ENCODE results near the gene TRIM37.

Gene TRIM37

DNA sequence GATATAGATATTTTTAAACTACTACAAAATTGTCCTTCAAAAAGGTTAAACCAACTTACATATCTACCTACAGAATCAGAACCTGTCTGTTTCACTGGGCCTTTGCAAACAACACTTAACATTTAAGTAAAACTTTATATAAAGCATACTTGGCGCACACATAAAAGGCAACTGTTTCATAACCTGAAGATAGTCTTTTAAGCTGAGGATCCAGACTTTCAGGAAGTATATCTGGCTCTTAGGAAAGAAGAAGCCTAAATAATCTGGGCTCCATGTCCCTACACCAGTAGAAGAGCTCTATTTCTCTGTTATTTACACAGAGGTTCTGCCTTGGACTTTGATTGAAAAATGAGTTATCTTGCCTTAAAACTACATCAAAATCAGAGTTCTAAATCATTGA lies 75.9 kb downstream of the TRIM37 start:
- no peak for DNase-seq (ENCODE audit: low read depth in 2 of 2)

DNA sequence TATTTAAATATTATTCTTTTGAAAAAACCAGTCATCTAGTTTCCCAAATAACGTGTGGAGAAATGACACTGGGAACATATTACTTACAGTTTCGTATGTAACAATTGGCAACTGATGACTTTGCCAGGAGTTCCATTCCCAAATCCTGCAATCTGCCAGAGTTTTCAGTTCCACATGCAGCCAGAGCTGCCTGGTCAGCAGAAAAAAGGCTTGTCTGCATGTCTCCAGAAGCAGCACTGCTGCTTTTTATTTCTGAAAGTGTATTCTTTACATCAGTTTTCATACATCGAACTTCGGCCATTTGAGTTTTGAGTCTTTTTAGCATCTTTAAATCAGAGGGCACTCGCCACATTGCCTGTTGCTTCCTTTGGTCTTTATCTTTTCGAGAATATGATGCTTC lies 78.4 kb downstream of the TRIM37 start:
- no peak for DNase-seq (ENCODE audit: low read depth in 2 of 2)

- no peak for DNase-seq (ENCODE audit: low read depth in 2 of 2)
Observed at GRCh38 chr17:59027750-59028149, 78.9 kb downstream of the TRIM37 start.

DNA sequence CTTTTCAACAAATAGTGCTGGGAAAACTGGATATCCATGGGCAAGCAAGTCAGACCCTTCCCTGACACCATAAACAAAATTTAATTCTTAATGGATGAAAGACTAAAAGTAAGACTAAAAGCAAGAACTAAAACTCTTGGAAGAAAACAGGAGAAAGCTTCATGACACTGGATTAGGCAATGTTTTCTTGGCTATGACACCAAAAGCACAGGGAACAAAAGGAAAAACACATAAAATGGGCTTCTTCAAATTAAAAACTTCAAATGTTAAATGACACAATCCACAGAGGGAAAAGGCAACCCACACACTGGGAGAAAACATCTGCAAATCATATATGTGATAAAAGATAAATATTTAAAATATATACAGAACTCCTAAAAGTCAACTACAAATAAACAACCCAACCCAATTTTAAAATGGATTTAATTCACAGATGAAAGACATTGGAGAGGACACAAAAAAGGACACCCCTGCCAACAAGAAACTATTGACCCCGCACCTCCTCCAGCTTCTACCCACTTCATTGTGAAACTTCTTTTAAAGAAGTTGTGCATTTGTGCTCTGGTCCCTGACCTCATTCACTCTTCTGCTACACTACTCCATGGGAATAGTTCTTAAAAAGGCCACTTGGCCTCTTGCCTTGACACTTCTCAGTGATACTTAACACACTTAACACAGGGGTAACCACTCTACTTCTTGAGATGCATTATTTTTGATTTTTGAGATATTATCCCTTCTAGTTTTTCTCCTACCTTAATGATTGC lies 80.3 kb downstream of the TRIM37 start:
- no peak for DNase-seq (ENCODE audit: low read depth in 2 of 2)

GRCh38 chr17:59024916-59025315 lies 81.8 kb downstream of the TRIM37 start:
- no peak for DNase-seq (ENCODE audit: low read depth in 2 of 2)

DNA sequence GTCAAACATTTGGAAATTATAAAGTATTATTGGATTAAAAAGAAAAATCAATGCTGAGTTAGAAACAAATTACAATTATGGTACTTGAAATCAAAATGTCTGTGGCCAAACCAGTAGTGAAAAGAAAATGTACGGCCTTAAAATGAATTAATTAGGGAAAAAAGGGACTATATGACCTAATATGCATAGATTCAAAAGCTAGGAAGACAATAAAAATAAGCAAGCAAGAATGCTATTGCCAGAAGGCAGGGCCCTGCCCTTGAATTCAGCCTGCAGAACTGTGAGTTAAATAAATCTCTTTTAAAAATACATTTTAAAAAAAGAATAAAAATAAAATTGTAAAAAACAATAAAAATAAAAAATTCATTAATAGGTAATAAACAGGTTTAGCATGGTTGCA lies 88.7 kb downstream of the TRIM37 start:
- DNase-seq (ENCODE audit: low read depth in 2 of 2): no peak

DNA sequence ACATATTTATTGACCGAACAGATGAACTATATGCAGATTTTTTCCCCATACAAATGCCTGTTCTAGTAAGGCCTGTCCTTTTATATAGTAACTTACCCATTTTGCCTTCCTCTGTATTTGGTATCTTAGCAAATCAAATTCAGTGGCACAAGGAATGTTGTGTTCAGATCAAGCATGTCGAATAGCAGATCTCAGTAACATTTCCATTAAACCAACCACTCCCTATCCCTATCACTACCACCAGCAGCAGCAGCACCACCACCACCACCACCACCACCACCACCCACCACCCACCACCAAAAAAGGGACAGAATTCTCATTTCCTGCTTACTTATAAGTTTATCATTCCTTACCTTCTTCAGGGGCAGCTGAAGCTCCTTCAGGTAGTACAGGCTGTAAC lies 94.7 kb downstream of the TRIM37 start:
- no peak for DNase-seq (ENCODE audit: low read depth in 2 of 2)

DNA sequence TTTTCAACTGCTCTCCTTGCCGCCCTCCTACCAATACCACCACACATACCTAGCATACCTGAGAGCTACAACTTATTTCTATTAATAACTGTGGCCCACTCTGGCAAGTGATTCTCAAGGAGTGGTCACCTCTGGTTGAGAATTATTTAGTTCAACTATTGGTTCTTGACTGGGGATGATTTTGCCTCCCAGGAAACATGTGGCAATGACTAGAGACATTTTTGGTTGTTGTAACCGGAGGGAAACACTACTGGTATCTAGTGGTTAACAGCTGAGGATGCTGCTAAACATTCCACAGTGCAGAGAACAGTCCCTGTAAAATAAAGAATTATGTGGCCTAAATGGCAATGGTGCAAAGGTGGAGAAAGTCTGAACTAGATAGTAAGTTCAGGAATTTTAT lies 96.7 kb downstream of the TRIM37 start:
- no peak for DNase-seq (ENCODE audit: low read depth in 2 of 2)

DNA sequence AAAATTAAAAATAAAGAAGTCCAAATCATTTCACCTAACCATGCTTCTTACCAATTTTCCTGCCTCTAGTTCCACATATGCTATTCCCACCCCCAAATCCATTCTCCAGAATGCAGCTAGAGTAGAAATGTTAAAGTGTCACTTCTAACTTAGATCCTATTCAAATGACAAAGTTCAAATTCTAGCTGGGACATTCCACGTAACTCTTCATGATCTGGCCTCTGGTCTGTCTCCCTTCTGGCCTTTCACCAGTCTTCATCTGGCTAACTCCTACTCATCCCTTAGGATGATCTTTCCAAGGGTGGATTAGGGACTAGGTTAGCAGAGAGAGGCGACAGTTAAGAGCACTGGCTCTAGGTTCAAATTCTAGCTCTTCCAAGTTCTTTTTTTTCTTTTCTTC lies 97.9 kb downstream of the TRIM37 start:
- DNase-seq (ENCODE audit: low read depth in 2 of 2): no peak

DNA sequence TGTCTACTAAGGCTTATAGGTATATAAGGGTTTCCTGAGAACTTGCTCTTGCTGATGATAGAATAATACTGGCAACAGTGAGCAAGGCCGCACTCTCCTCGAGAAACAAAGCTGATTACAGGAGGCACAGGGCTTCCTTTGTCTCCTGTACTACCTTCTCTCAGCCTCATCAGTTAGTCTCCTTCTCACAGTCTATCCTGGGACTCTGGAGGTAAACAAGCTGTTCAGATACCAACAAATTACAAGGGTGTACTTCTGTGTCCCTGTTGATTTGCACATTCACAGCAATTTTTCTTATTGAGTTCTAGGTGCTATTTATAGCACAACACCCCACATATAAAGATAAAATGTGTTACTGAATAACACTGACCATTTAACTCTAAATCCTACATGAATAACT lies 98.7 kb downstream of the TRIM37 start:
- DNase-seq (ENCODE audit: low read depth in 2 of 2): no peak

DNA sequence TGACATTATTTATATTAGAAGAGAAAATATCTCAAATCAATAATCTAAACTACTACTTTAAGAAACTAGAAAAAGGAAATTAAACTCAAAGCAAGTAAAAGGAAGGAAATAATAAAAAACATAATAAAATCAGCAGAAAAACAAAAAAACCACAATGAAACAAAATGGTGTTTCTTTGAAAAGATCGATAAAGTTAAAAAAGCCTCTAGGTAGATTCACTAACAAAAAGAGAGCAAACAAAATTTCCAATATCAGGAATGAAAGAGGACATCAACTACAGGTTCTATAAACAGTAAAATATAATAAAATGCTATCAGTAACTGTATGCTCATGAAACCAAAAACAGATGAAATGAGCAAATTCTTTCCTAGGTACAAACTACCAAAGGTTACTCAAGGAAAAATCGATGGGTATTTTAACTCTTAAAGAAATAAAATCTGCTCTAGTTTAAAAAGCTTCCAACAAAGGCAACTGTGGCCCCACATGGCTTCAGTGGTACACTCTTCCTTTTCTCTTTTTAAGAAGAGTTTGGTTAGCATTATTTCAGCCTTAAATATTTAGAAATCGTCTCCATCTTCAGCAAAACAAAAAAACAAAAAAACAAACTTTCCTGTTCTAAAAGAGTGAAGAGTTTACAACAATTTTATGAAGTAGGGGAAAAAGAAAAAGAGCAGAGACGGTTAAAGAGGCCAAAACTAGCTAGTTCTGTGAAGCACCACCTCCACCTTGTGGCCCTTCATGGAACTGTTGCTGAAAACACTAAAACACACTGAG lies 102.2 kb downstream of the TRIM37 start:
- no peak for DNase-seq (ENCODE audit: low read depth in 2 of 2)

GRCh38 chr17:59003860-59004259 lies 102.8 kb downstream of the TRIM37 start:
- no peak for DNase-seq (ENCODE audit: low read depth in 2 of 2)

GRCh38 chr17:59002848-59003247 lies 103.8 kb downstream of the TRIM37 start:
- DNase-seq (ENCODE audit: low read depth in 2 of 2): no peak

- no peak for DNase-seq (ENCODE audit: low read depth in 2 of 2)
Observed at GRCh38 chr17:59002126-59002525, 104.6 kb downstream of the TRIM37 start.

DNA sequence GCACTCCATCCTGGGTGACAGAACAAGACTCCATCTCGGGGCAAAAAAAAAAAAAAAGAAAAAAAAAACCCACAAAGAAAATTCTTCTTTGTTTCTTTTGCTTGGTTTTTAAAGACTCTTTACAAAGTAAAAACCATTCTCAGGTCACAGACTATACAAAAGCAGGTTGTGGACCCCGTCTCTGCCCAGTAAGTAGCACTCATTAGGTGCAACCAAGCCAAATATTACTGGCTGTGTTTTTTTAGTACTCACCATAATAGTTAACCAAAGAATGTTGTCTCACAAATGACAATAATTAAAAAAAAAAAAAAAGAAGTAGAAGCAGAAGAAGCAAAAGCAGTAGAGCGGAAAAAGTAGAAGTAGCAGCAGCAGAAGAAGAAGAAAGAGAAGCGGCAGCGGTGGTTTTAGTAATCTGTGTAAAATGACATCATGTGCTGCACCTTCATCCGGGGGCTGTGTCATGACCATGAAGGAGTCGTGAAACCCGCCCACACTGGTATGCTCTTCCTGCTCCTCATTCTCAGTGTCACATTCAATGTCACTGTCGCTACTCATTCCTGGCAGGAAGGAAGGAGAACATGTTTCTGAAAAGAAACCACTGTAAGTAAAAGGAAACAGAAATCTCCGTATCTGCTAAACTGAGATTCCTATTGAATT lies 105.4 kb downstream of the TRIM37 start:
- DNase-seq (ENCODE audit: low read depth in 2 of 2): no peak

- DNase-seq (ENCODE audit: low read depth in 2 of 2): no peak
Observed at GRCh38 chr17:59000022-59000421, 106.7 kb downstream of the TRIM37 start.

- DNase-seq (ENCODE audit: low read depth in 2 of 2): no peak
Observed at GRCh38 chr17:58999500-58999899, 107.2 kb downstream of the TRIM37 start.

DNA sequence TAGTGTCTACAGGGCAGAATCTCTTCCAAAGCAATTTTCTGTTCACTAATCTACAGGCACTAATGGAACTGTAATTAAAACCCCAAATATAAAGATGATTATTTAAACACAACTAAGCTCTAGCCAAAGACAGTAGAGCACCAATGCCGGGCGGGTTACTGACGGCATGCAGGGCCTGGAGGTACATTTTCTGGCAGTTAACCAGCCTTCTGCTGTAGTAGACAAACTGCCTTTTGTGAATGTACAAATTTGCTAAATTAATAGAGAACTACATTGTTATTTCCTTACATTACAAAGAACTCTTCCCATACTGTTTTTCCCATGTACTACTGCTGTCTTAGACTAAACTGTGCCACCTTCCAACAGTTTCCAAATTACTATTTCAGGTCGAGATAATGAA lies 107.8 kb downstream of the TRIM37 start:
- DNase-seq (ENCODE audit: low read depth in 2 of 2): no peak

DNA sequence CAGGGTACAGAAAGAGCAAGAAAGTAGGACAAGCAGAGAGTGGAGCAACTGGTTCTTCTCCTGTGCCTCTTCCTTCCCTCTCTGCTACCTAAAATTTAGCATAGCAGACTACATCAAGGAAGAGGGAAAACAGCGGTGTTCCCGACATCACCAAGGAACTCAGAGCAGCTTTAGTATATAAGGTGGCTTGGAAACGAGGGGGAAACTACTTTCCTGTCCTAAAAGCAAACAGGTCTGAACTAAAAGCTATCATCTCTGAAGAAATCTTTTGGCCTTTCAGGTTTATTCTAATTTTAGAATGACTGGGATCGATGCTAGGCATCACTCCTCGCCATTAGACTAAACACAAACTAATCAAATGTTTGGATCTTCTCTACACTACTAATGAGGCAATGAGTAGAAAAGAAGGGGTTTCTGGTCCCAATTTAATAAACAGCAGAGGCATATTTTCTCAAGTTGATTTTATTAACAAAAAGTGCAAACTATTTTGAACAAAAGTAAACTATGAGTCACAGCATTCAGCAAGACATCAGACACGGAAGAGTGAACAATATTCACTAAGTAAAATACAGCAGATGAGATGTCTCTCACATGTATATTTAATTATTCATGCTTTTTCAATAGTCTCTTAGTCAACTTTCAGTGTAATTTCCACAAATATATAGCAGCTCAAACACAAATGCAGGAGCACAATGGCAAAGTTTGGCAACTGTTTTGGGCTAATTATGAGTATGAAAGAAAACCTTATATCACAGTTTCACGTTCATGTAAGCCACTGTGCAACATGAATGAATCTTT lies 108.7 kb downstream of the TRIM37 start:
- no peak for DNase-seq (ENCODE audit: low read depth in 2 of 2)

DNA sequence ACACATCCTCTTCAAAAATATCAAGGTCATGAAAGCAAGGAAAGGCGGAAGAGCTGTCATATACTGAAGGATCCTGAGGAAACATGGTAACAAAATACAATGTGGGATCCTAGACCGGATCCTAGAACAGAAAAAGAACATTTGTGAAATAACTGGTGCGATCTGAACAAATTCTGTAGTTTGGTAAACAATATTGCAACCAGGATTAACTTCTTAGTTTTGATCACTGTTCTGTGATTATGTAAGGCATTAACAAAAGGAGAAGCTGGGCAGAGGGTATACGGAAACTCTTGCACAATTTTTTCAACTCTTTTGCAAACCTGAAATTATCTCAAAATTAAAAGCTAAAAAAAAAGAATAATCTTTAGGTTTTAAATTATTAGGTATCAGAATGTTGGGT lies 109.7 kb downstream of the TRIM37 start:
- DNase-seq (ENCODE audit: low read depth in 2 of 2): no peak

GRCh38 chr17:58995247-58995940 lies 111.3 kb downstream of the TRIM37 start:
- no peak for DNase-seq (ENCODE audit: low read depth in 2 of 2)

Data from fibroblast of skin of left biceps (primary cell).